ENCODE measurements around the gene KRT38.
"Not testable (repeated sequence)": the region's sequence is repeated elsewhere in the genome, so short reads cannot be mapped to it uniquely, and the experiment has no call there.

KRT38 gene

GRCh38 chr17:41420134-41420533 lies 20.6 kb downstream of the KRT38 start:
- DNase-seq = no peak

- DNase-seq = no peak
These were observed 21.1 kb downstream of the KRT38 start for GRCh38 chr17:41419716-41420115.

GRCh38 chr17:41418116-41418860 lies 22.5 kb downstream of the KRT38 start:
- DNase-seq = no peak

GRCh38 chr17:41417576-41418015 lies 23.2 kb downstream of the KRT38 start:
- DNase-seq = no peak

GRCh38 chr17:41417127-41417526 lies 23.7 kb downstream of the KRT38 start:
- no peak for DNase-seq

GRCh38 chr17:41416479-41416878 lies 24.3 kb downstream of the KRT38 start:
- DNase-seq = no peak

- no peak for DNase-seq
These were observed 24.9 kb downstream of the KRT38 start for GRCh38 chr17:41415833-41416335.

GRCh38 chr17:41415411-41415810 lies 25.4 kb downstream of the KRT38 start:
- no peak for DNase-seq

- DNase-seq = no peak
These were observed 26.8 kb downstream of the KRT38 start for GRCh38 chr17:41413982-41414381.

GRCh38 chr17:41413353-41413957 lies 27.3 kb downstream of the KRT38 start:
- no peak for DNase-seq

GRCh38 chr17:41411072-41411840 lies 29.5 kb downstream of the KRT38 start:
- no peak for DNase-seq

GRCh38 chr17:41407226-41407625 lies 33.6 kb downstream of the KRT38 start:
- peak in 1 of 2 donors; percentile 4 for DNase-seq

GRCh38 chr17:41406205-41406604 lies 34.6 kb downstream of the KRT38 start:
- DNase-seq = peak in 1 of 2 donors; percentile 13

- DNase-seq = peak; percentile 54 to 56
These were observed 36.6 kb downstream of the KRT38 start for GRCh38 chr17:41404024-41404671.

- DNase-seq = no peak
These were observed 37.3 kb downstream of the KRT38 start for GRCh38 chr17:41403404-41404023.

- no peak for DNase-seq
These were observed 38.6 kb downstream of the KRT38 start for GRCh38 chr17:41402161-41402560.

GRCh38 chr17:41396996-41397660 lies 43.7 kb downstream of the KRT38 start, which contains the start of gene KRT31:
KRT31 (minus strand) TSS chr17:41397608; CDS start chr17:41397539, 69 bp downstream.
- peak in 1 of 2 donors; percentile 13 for DNase-seq

- peak in 1 of 2 donors; percentile 5 for DNase-seq
These were observed 44.4 kb downstream of the KRT38 start for GRCh38 chr17:41396340-41396739.

- DNase-seq = no peak
These were observed 45.2 kb downstream of the KRT38 start for GRCh38 chr17:41395611-41396010.

GRCh38 chr17:41395044-41395443 lies 45.7 kb downstream of the KRT38 start:
- DNase-seq = not testable (repeated sequence)

- no peak for DNase-seq
These were observed 46.4 kb downstream of the KRT38 start for GRCh38 chr17:41394254-41394996.

Data from stimulated activated CD4-positive, alpha-beta T cell treated with anti-CD3 and anti-CD28 coated beads, Interleukin-2, amount 100 ng/mL, for 24 hours (primary cell).